Tibial artery (tissue), 4 donors: ENCODE data around the gene SLC35B4.

Source experiments
- DNase-seq, 2 donors: peaks; one replicate each; pipeline ENCODE4 v3.0.0-alpha.2; 2019
- H3K27ac ChIP-seq, 2 donors: fragments of 200-600 bp; sonication (generic) in 1 of 2; 1 replicate in 1 of 2; 2 replicates in 1 of 2; pipeline ENCODE4 v1.5.1; 2018 to 2019; ENCODE audit warnings: mild to moderate bottlenecking in 1 of 2
- H3K27me3 ChIP-seq, 2 donors: fragments of 200-600 bp; sonication (generic) in 1 of 2; one replicate each; pipeline versions ENCODE4 v1.5.1 to v1.6.0; 2016 to 2019
- H3K36me3 ChIP-seq, 3 donors: fragments of 200-600 bp; sonication (generic) in 2 of 3; one replicate each; pipeline ENCODE4 v1.5.1; 2016 to 2019; ENCODE audit warnings: mild to moderate bottlenecking in 2 of 3
- H3K4me1 ChIP-seq, 4 donors: fragments of 200-600 bp; sonication (generic) in 2 of 4; 1 replicate in 3 of 4; 2 replicates in 1 of 4; pipeline ENCODE4 v1.5.1; 2016 to 2019
- H3K4me3 ChIP-seq, 2 donors: fragments of 200-600 bp; sonication (generic) in 1 of 2; 1 replicate in 1 of 2; 2 replicates in 1 of 2; pipeline ENCODE4 v1.5.1; 2018 to 2019; ENCODE audit warnings: mild to moderate bottlenecking in 2 of 2
- H3K9me3 ChIP-seq, 3 donors: fragments of 200-600 bp; sonication (generic) in 1 of 3; one replicate each; pipeline ENCODE4 v1.5.1; 2016 to 2019
- CTCF ChIP-seq, 2 experiments: fragments of 200-600 bp in 1 of 2; fragments of 450-650 bp in 1 of 2; IDR thresholded peaks; one replicate each; pipeline ENCODE4 v1.5.1; 2017 to 2019; ENCODE audit warnings: antibody characterized with exemption in 2 of 2, mild to moderate bottlenecking in 1 of 2, moderate library complexity in 1 of 2
- intact Hi-C: fragments of 100-400 bp; cut with DNase I; formaldehyde crosslinking; loops from one replicate; pipeline ENCODE4 v1.15.0; 2023; ENCODE audit warnings: low total_unique reads

SLC35B4 gene

DNA sequence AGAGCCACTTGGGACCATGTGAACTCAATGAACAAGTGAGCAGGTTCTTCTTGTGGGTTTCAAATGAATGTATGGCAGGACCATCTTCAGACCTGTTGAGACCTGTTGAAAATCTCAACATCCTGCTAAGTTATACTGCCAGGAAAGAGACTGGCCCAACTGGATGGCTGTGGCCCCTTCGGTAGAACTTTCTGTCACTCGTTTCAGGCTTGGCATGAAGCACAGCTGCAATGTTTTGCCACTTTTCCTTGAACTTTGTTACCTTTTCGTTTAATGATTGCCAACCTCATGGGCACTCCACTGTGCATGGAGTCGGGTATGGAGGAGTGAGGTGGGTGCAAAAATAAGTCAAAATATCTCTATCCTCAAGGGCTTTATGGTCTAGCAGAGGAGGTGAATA, 36.7 kb upstream of the SLC35B4 start:
- no peaks in the 10 kb centered on the region for H3K4me1 ChIP-seq
- no peak for DNase-seq
- no peaks in the 10 kb centered on the region for H3K27me3 ChIP-seq
- no peaks in the 10 kb centered on the region for H3K36me3 ChIP-seq
- no peak overlapping the region for H3K27ac ChIP-seq
- no peak overlapping the region for H3K4me3 ChIP-seq
- no peak for TF ChIP-seq CTCF (IDR thresholded peaks at IDR 0.05)
- intact Hi-C loops: no loop called here
- no peaks in the 10 kb centered on the region for H3K9me3 ChIP-seq

DNA sequence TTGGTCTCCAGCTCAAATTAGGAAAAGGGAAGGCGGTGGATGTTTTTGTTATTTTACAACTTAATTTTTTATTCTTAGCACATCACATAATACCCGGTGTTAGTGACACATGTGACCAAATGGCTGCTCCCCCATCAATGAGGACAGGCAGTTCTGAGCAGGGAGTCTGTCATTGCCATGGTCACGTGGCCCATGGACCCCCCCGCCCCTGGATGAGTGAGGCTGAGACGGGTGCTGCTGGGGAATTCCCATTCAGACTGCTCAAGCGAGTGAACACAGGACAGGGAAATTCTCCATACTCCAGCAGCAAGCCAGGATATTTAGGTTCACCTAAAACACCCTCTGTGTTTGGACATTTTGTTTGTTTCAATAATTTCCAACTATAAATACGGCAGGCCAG, 34.7 kb upstream of the SLC35B4 start:
- no peak for DNase-seq
- no peaks in the 10 kb centered on the region for H3K36me3 ChIP-seq
- peaks cover 0 to 1% of the 10 kb centered on the region in 2 donors for H3K27me3 ChIP-seq
- no peak overlapping the region for H3K4me3 ChIP-seq
- H3K9me3 ChIP-seq: no peaks in the 10 kb centered on the region
- no peak overlapping the region for H3K27ac ChIP-seq
- intact Hi-C loops: no loop called here
- TF ChIP-seq CTCF (IDR thresholded peaks at IDR 0.05): no peak
- H3K4me1 ChIP-seq: no peaks in the 10 kb centered on the region

DNA sequence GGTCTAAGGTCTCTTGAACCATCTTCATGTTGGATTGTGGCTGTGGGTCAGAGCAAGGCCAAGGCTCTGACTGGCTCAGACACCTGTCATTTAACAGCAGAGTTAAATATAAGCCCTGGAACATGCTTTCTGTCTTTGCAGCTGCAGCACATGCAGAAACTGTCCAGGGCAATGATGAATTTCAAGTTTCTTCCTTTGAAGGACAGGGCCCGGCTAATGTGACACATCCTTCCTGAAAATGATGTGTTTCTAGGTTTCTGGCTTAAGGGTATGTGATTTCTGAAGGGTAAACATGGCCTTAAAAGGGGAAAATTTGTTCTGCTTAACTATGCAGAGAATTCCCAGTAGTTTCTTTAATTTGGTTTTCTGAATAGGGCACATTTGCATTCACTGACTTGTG, 34.0 kb upstream of the SLC35B4 start:
- intact Hi-C loops: no loop called here
- Histone ChIP-seq H3K27me3 (peaks cover 0 to 2% of the 10 kb centered on the region in 2 donors), H3K9me3 (no peaks in the 10 kb centered on the region), H3K36me3 (no peaks in the 10 kb centered on the region), H3K27ac (no peak overlapping the region), H3K4me1 (no peaks in the 10 kb centered on the region), H3K4me3 (no peak overlapping the region)
- no peak for DNase-seq
- TF ChIP-seq CTCF (IDR thresholded peaks at IDR 0.05): no peak

DNA sequence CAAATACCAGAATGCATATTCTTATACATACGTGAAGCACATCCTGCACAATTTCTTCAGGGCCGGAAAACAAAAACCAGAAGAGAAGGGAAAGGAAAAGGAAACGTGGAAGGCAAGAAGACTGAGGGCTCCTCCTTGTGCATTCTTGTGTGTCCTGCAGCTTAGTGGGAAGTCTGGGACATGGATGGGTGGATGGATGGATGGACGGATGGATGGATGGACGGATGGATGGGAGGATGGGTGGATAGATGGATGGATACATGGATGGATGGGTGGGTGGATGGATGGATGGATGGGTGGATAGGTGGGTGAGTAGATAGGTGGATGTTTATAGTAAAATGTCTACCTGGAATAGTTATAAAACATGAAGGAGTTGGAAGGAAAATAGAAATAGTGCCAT, 30.8 kb upstream of the SLC35B4 start:
- H3K4me3 ChIP-seq: no peak overlapping the region
- peaks cover 0 to 2% of the 10 kb centered on the region in 2 donors for H3K27me3 ChIP-seq
- H3K27ac ChIP-seq: no peak overlapping the region
- H3K4me1 ChIP-seq: no peaks in the 10 kb centered on the region
- no peaks in the 10 kb centered on the region for H3K9me3 ChIP-seq
- intact Hi-C loops: no loop called here
- no peaks in the 10 kb centered on the region for H3K36me3 ChIP-seq
- DNase-seq: no peak
- TF ChIP-seq CTCF (IDR thresholded peaks at IDR 0.05): no peak

DNA sequence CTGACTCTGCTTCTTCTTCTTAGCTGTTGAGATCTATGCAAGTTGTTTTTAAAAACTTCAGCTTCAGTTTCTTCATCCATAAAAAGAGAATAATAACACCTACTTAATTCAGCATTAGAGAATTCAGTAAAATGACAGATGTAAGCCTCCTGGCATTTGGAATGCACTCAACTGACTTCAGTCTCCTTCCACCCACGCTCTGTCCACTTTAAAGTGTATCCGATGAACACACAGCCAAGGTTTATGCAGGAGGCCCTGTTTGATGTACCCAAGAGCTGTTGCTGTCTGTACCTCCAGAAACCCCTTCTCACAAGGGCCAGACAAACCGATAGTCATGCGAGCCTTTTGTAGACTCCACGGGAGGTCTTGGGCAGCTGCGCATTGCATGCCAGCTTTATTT, 27.1 kb upstream of the SLC35B4 start:
- H3K27ac ChIP-seq: no peak overlapping the region
- H3K36me3 ChIP-seq: no peaks in the 10 kb centered on the region
- intact Hi-C loops: no loop called here
- DNase-seq: no peak
- H3K9me3 ChIP-seq: no peaks in the 10 kb centered on the region
- peaks cover 0 to 2% of the 10 kb centered on the region in 2 donors for H3K27me3 ChIP-seq
- no peak overlapping the region for H3K4me3 ChIP-seq
- TF ChIP-seq CTCF (IDR thresholded peaks at IDR 0.05): no peak
- no peaks in the 10 kb centered on the region for H3K4me1 ChIP-seq

DNA sequence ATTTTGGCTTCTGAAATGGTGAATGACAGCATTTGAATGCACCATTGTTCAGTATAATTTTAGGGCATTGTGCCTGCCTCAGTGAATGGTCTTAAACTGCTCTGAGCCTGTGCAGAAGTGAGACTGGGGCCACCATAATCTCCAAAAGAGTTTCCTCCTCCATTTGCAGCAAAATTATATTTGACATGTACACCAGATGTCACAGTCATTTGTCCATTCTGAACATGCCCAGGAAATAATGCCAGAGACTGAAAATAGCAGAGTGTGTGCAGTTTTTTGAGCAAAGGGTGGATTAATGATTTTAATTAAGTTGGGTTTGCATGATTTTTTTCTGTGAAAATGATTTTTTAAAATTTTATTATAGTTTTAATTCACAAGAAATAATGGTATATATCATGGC, 26.4 kb upstream of the SLC35B4 start:
- DNase-seq: no peak
- Histone ChIP-seq H3K27ac (no peak overlapping the region), H3K9me3 (no peaks in the 10 kb centered on the region), H3K36me3 (no peaks in the 10 kb centered on the region), H3K4me1 (no peaks in the 10 kb centered on the region), H3K4me3 (no peak overlapping the region), H3K27me3 (peaks cover 0 to 2% of the 10 kb centered on the region in 2 donors)
- intact Hi-C loops: no loop called here
- TF ChIP-seq CTCF (IDR thresholded peaks at IDR 0.05): no peak
